HG02610 (cell line): ENCODE results near the gene DTNB.

Source experiments
- ATAC-seq: cut with Tn5 transposase; IDR thresholded peaks from one replicate; pipeline ENCODE4 v1.9.1; 2021; ENCODE audit warnings: mild to moderate bottlenecking, moderate library complexity; ENCODE audit not compliant: unreplicated experiment

The DTNB gene

DNA sequence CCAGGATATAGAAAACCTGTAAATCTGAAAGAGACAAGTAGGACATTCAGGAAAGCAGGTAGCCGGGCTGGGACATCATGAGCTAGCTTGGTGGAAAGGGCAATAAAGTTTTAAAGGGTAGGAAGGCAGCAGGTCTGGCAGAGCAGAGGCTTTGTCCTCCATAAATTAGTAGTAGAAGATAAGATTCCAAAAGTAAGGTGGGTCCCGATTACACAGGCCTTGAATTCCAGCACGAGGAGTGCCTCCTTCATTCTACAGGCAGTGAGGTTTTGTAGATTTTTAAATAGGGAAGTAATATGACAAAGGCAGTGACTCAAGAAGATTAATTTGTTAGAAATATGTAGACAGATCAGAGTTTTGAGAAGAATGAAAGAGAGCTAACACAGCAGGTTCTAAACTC, 160.7 kb downstream of the DTNB start:
- ATAC-seq = no peak

- ATAC-seq = no peak
Measured at GRCh38 chr2:25506226-25506625, 167.2 kb downstream of the DTNB start.

GRCh38 chr2:25505622-25506021, 167.8 kb downstream of the DTNB start:
- no peak for ATAC-seq

- ATAC-seq = no peak
Measured at GRCh38 chr2:25505182-25505581, 168.2 kb downstream of the DTNB start.

DNA sequence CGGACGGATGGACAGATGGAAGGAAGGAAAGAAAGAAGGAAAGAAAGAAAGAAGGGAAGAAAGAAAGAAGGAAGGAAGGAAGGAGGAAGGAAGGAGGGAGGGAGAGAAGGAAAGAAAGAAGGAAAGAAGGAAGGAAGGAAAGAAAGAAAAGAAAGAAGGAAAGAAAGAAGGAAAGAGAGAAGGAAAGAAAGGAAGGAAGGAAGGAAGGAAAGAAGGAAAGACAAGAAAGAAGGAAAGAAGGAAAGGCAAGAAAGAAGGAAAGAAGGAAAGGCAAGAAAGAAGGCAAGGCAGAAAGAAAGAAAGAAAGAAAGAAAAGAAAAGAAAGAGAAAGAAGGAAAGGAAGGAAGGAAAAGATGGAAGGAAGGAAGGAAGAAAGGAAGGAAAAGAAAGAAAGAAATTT, 169.1 kb downstream of the DTNB start:
- no peak for ATAC-seq

- no peak for ATAC-seq
Measured at GRCh38 chr2:25499157-25499556, 174.2 kb downstream of the DTNB start.

DNA sequence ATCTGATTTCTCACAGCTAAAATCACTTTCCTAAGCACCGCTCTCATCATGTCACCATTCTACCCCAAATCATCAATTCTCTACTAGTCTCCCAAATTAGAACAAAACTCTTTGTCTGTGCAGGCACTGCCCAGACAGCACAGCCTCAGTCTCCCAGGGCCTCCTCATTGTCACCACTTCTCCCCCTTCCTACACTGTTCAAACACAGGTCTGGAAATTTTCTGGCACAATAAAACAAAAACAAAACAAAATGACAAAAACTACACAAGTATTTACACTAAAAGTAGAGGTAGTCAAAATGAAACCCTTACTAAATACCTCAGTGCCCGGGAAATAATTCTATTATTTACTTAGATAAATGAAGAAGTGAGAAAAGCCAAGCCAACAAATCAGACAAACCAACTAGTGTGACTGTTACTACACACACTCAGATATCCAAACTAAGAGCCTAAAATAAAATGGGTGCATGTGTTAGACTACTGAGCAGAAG, 175.4 kb downstream of the DTNB start:
- peak; percentile 75 for ATAC-seq

DNA sequence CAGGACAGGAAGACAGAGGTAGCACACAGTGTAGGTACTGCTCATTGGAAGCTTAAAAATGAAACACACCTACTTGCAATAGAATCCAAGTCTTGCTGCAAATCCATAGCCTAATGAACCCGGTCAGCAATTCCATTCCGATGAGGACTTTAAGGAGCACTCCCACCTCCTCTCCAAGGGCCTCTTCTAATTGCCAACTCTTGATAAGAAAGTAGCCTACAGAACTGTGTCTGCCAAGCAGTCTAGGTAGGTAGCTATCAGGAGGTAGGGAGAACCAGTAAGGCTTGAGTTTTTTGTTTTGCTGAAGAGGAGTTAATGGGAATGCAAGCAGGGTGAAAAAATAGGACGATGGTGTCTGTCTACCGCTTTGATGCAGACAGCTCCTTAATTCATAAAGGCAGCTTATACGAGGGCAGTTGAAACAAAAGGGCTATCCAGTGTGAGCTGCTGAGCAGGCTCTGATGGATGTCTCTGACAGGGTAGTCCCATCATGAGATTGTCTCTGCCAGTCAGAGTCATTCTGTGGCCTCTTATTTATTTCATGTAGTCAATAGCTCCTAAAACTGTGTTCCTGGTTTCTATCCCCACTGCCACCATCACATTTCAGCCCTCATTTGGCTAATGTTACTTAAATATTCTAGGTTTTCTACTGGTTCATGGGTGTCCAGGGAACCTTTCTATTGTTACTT, 176.0 kb downstream of the DTNB start:
- ATAC-seq = no peak

GRCh38 chr2:25494616-25495015, 178.8 kb downstream of the DTNB start:
- no peak for ATAC-seq

DNA sequence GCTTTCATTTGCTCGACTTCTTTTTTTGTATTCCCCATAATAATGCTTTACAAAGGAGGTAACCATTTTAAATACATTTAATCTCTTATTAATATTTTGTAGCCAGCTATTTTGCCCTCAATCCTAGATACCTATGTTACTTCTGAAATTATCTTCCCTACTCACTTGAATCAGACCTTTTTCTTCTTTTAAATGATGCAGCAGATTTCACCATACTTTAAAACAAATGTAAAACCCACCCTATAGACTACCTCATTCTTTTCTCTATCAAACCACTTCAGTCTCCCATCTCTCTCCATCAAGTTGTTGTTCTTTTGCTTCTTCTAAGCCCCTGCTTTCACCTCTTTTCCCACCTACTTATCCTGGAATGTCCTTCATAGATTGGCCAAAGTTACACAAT, 180.2 kb downstream of the DTNB start:
- ATAC-seq = no peak

DNA sequence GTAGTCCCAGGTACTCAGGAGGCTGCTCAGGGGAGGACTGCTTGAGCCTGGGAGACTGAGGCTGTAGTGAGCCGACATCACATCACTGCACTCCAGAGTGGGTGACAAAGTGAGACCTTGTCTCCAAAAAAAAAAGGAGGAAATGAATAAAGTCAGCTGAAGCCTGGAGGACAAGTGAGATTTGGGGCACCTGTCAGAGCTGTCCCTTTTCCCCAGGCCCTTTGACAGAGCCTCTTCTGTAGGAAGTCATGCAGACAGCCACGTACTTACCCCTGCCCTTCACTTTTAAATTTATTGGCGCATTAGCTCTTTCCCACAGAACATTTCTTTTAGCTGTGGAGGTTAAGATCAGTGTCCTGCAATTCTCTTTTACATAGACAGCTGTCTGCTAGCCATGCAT, 180.7 kb downstream of the DTNB start:
- ATAC-seq = no peak

DNA sequence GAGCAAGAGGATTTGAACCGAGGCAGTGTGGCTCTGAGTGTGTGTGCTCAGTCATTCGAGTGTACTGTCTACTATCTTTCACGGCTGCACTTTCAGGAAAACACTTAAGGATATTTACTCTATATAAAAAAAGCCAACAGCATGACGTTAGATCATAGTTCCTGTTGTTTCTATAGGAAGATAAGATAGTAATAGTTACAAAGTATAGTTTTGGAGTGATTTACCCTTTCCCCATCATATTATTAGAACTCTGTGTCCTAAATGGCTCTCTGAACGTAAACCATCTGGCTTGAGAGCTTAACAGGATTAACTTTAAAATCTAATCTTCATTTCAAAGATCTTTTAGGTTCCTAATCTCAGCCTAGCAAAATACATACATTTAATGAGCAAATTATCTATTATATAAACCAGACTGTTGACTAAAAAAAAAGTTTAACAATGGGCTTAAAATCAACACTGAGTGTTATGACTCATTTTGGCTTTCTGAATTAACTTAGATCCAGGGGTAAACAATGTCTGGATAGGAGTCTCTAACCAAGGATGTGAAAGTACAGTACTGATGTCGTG, 181.3 kb downstream of the DTNB start:
- no peak for ATAC-seq

DNA sequence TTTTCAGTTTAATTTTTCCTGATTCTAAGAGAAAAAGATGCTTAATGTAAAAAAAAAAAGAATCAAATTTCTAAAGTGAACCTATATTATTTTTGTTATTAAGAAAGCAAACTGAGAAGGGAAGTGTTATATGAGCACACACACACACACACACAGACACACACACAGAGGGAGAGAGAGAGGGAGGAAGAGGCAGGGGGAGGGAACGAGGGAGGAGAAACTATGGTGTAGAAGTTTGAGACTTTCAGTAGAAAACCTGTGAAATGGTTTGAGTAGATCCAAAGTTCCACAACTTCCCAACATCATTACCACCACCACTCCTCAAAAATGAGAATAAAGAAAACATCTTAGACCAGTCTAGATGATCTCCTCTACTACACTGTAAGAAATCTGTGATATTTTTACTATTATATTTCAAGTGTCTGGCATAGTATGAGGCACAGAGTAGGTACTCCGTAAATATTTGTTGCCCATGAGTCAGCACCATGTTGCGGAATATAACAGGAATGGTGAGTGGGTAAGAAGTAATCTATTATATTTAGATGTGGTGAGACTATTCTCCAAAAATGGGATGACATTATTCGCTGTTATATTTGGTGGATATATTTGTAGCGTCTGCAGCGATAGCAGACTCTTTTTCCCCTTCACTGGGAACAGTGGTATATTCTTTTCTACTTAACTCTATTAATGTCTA, 182.2 kb downstream of the DTNB start:
- ATAC-seq = no peak

DNA sequence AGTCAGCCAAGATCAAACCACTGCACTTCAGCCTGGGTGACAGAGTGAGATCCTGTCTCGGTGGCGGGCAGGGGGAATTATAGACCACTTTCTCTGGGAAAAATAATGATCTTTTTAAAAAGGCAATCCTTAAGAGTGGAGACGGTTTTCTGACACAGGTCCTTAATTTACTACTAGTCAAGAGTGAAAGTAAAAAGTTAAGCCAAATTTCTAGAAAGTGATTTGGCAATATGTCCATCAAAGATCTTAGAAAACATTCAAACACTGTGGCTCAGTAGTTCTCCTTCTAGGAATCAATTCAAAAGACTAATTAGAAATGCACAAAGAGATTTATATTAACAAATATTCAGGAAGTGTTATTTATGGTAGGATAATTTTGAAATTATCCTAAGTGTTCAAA, 183.2 kb downstream of the DTNB start:
- no peak for ATAC-seq

DNA sequence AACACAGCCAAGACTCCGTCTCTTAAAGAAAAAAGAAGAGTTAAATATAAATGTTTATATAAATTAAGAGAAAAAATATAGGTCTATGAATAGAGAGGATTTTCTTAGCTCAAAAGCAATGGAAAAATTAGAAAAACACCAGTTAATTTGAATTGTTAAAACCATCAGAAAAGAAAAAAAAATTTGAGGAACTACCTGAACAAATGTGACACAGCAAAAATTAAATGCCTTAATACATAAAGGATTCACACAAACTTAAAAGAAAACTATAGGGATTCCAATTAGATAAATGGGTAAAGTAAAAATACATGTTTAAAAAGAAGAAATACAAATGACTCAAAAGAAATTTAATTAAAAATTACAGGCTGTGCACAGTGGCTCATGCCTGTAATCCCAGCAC, 183.7 kb downstream of the DTNB start:
- no peak for ATAC-seq

DNA sequence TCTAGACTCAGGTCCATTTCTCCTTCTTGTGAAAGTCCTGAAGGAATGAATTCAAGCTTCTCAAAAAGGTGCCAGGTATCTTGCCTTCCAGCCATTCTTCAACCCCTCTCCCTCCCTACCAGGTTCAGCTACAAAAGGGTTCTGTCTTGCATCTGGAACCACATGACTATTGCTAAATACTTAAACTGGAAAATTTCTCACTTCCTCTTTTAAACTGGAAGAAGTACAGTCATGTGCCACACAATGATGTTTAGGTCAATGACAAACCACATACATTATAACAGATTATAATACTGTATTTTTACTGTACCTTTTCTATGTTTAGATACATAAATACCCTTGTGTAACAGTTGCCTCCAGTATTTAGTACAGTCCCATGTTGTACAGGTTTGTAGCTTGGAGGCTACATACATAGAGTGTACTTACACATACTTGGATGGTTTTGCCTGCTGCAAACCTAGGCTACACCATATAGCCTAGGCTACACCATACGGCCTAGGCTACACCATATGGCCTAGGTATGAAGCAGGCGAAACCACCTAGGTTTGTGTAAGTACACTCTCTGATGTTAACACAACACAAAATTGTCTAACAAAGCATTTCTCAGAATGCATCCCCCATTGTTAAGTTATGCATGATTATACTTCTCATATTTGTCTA, 189.6 kb downstream of the DTNB start:
- peak; percentile 68 for ATAC-seq

- no peak for ATAC-seq
Measured at GRCh38 chr2:25482341-25482740, 191.0 kb downstream of the DTNB start.

- no peak for ATAC-seq
Measured at GRCh38 chr2:25481381-25482300, 191.7 kb downstream of the DTNB start.

- no peak for ATAC-seq
Measured at GRCh38 chr2:25480561-25480960, 192.8 kb downstream of the DTNB start.

DNA sequence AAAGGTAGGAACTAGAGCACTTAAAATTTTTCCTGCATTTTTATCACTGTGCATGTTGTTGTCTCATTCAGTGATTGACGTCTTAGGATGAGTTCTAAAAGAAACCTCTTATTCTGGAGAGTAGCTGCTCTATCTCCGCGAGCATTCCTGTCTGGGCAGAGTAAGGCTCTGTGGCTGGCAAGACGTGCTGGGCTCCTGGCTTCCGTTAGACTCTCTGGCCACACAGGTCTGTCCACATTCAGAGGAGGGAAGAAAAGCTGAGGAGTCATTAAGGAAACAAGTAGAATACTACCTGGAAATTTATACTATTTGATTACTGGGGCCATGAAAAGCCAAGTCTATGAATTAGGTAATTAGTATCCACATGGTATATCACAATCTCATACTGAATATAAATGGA, 193.6 kb downstream of the DTNB start:
- no peak for ATAC-seq

DNA sequence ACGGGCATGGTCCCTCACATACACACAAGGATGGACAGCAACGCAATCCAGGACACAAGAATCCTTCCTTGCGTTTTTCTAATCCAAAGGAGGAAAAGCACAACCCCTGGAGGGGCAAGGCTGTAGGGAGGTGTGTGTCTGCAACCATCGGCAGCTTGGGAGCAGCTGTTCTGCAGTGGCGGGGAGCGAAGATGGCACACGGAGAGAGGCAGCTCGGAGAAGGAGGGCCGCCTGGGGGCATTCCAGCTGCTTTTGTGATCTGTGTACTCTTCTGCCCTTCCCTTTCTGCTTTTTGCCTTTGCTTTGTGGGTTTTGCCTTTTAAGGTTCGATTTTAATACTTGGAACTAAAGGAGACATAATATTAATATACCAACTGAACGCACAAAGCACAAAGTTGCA, 194.6 kb downstream of the DTNB start:
- ATAC-seq = no peak
